D721Med (cell line): ENCODE data around the gene NBPF3.
A peak's percentile ranks its signal among the peaks of the same experiment; 100 is the strongest.
"Not testable (repeated sequence)": the region's sequence is repeated elsewhere in the genome, so short reads cannot be mapped to it uniquely, and the experiment has no call there.

Experiments used
- DNase-seq: peaks from one replicate; pipeline ENCODE4 v3.0.0; 2011; ENCODE audit warnings: low spot score; ENCODE audit not compliant: insufficient read length
- FAIRE-seq: peaks from 2 replicates; lab custom pipeline; 2011; peaks lifted over from hg19 to GRCh38; lab: Jason Lieb, UNC
- CTCF ChIP-seq: IDR thresholded peaks from 2 replicates; pipeline ENCODE4 v1.5.1; 2012; ENCODE audit warnings: mild to moderate bottlenecking, control low read depth; ENCODE audit not compliant: insufficient read depth; ENCODE audit errors: missing control alignments

NBPF3 gene

DNA sequence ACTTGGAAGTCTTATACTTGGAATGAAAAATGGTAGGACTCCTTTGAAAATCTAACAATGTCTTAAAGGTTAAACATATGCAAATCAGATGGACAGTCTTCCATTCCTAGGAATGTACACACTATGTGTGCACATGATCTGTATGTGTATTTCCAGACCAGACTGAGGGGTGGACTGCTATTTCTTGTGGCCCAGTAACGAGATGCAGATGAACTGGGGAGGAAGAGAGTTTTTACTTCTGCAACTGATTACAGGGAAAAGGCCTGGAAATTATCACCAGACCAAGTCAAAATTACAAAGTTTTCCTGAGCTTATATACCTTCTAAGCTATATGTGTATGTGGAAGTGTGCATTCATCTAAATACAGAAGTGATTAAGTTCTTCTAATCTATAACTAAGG is 17.7 kb downstream of the NBPF3 start:
- no peak for FAIRE-seq
- no peak for DNase-seq
- no peak for TF ChIP-seq CTCF

GRCh38 chr1:21465127-21465526 is 25.2 kb downstream of the NBPF3 start:
- FAIRE-seq, DNase-seq: not testable (repeated sequence)

GRCh38 chr1:21467946-21468345 is 28.0 kb downstream of the NBPF3 start:
- DNase-seq, FAIRE-seq: not testable (repeated sequence)

GRCh38 chr1:21468599-21468998 is 28.7 kb downstream of the NBPF3 start:
- peak; percentile 11 for TF ChIP-seq CTCF
- DNase-seq (no peak), FAIRE-seq (no peak)

DNA sequence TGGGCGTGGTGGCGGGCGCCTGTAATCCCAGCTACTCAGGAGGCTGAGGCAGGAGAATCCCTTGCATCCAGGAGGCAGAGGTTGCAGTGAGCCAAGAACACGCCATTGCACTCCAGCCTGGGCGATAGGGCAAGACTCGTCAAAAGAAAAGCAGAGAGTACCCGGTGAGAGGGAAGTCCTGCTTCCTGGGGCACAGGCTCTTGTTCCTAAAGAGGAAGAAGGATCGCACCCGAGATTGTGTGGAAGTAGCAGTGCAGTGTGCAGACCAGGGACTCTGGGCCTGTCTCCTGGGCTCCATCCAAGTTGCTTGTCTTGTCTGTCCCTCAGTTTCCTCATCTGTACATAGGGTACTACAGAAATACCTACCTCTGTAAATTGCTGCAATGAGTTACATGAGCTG is 29.6 kb downstream of the NBPF3 start:
- FAIRE-seq = no peak
- no peak for TF ChIP-seq CTCF
- DNase-seq = no peak

DNA sequence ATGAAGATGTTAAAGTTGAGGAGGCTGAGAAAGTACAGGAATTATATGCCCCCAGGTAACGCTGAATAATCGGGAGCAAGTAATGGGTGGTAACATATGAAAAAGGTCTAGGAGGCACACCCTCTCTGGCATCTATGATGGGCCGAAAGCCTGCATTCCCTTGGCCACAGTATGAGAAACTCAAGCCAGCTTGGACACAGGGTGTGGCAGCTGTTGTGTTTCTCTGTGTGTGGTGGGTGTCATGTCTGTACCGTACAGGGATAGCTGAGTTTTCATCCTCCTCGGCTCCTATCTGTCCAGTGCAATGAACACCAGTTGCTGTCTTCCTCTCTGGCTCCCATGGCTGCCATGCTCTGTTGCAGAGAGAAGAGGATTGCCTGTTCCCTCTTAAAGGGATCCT is 32.9 kb downstream of the NBPF3 start:
- TF ChIP-seq CTCF = no peak
- DNase-seq = no peak
- no peak for FAIRE-seq

- FAIRE-seq (no peak), DNase-seq (no peak)
- no peak for TF ChIP-seq CTCF
These were observed 38.4 kb downstream of the NBPF3 start for GRCh38 chr1:21478356-21478755.

- not testable (repeated sequence) for FAIRE-seq, DNase-seq
These were observed 43.9 kb downstream of the NBPF3 start for GRCh38 chr1:21483881-21484280.

DNA sequence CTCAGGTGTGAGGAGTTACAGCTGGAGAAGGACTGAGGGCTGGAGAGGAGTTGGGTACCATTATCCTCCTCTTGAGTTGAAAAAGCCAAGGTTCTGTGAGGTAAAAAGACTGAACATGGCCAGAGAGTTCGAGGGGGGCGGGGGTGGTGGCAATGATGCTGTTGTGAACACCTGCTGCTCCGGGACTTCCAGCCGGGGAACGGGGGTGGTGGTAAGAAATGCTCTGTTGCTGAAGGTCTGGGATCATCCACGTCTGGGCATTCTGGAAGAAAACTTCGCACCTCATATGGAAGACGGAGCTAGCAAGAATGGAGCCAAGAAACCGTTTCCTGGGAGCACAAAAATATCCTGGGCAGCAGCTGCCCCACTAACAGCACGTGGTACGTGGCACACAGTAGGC is 49.2 kb downstream of the NBPF3 start:
- TF ChIP-seq CTCF = no peak
- DNase-seq (no peak), FAIRE-seq (no peak)
